Ovary (tissue), 9 donors: ENCODE results near the gene SLIT3. TPM values are rescaled to one million over a fixed set of nuclear protein-coding genes. Genes with fewer than 3 reads are reported as not detected.

Experiments used
- DNase-seq, 5 donors: peaks; one replicate each; pipeline ENCODE4 v3.0.0-alpha.2; 2019 to 2020
- H3K27ac ChIP-seq, 2 donors: fragments of 200-600 bp; one replicate each; pipeline versions ENCODE4 v1.5.1 to v1.8.0; 2019 to 2022
- H3K27me3 ChIP-seq: fragments of 200-600 bp; one replicate; pipeline ENCODE4 v1.8.0; 2022
- H3K36me3 ChIP-seq: fragments of 200-600 bp; sonication (generic); one replicate; pipeline ENCODE4 v1.5.1; 2019
- H3K4me1 ChIP-seq: one replicate; pipeline ENCODE4 v1.8.1; 2013; ENCODE audit warnings: mild to moderate bottlenecking, moderate library complexity; ENCODE audit not compliant: insufficient read depth
- H3K4me3 ChIP-seq: fragments of 200-600 bp; sonication (generic); one replicate; pipeline ENCODE4 v1.5.1; 2017
- H3K9me3 ChIP-seq, 2 donors: fragments of 200-600 bp in 1 of 2; sonication (generic) in 1 of 2; one replicate each; pipeline versions ENCODE4 v1.5.1 to v1.8.1; 2013 to 2019; ENCODE audit warnings: mild to moderate bottlenecking in 1 of 2, moderate library complexity in 1 of 2
- EP300 ChIP-seq: sonication (generic); formaldehyde crosslinking; IDR thresholded peaks from one replicate; pipeline ENCODE4 v1.6.1; 2017; ENCODE audit warnings: antibody characterized with exemption
- POLR2A ChIP-seq: fragments of 450-650 bp; IDR thresholded peaks from one replicate; pipeline ENCODE4 v1.6.1; 2017; ENCODE audit warnings: antibody characterized with exemption, mild to moderate bottlenecking, moderate library complexity
- WGBS, 3 donors: extraction: QIAGEN DNeasy Blood & Tissue Kit in 1 of 3; methylation state at CpG; one replicate each; pipeline versions ENCODE4 v1.1.5 to v1.1.7; 2013 to 2017; 5-methylcytosine and 5-hydroxymethylcytosine counted together
- intact Hi-C, 4 donors: fragments of 100-400 bp; cut with DNase I; formaldehyde crosslinking; loops; one replicate each; pipeline versions ENCODE4 v1.11.0 to v1.15.1; 2022 to 2023
- polyA plus RNA-seq, 2 donors: library from polyadenylated mRNA; stranded (reverse); fragments of 200-250 nt in 1 of 2; fragments of 350-450 nt in 1 of 2; fragmentation: Illumina TruSeq in 1 of 2; extraction: RNeasy Lipid Tissue Mini Kit (QIAGEN cat#74804) in 1 of 2; gene quantifications; one replicate each; pipeline ENCODE4 v1.2.3, GENCODE V29; 2013 to 2014
- total RNA-seq, 7 donors: library from RNA; depleted of rRNA in 2 of 7; stranded (reverse); fragments of >200 nt in 2 of 7; fragmentation: NEBNext Ultra II Directional in 3 of 7; extraction: Animal tissue kit (Norgen Biotek cat#: 25700) in 3 of 7; gene quantifications; one replicate each; pipeline versions ENCODE4 v1.1.0 to v1.2.4, GENCODE V29; 2016 to 2023
- TF ChIP-seq, protein P1 (sequence below), 3 donors: fragments of 450-650 bp in 2 of 3; fragments of 200-600 bp in 1 of 3; IDR thresholded peaks; one replicate each; pipeline versions ENCODE4 v1.5.1 to v1.8.0; 2016 to 2022; ENCODE audit warnings: antibody characterized with exemption in 3 of 3, mild to moderate bottlenecking in 1 of 3
- donor health status: DM: no; HTN: no; CAD: no; lungs with moderate emphysema.
- donor health status: DM: no; HTN: no; CAD: no.
- donor health status: Bipolar disorder and iron deficiency.
- donor health status: DM: yes; HTN: yes; CAD: no.
- donor health status: DM: no; HTN: no; CAD: no.
- donor health status: DM: yes; HTN: yes; CAD: no.

Gene SLIT3
- total and polyA plus RNA-seq, 9 donors, result 10.3 to 106 (median 24.4) TPM

DNA sequence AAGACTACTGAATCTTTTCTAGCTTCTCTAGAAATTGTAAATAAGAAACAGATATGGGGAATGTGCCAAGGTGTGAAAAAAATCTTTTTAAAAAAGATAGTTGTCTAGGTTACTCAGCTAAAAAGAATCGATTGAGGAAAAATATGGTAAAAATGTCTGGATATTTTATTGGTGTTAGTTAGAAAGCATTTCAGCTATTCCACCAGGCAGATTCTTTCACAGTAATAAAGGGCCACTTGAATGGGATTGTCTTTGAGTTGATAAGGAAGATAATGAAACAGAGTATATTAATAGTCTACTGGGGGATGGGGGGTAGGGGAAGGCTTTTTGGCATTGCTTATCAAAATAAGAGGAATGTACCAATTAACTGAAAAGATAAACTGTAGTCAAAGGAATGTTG lies 51.9 kb downstream of the SLIT3 start:
- Histone ChIP-seq H3K27ac (no peak overlapping the region), H3K4me1 (no peaks in the 10 kb centered on the region), H3K4me3 (no peak overlapping the region), H3K9me3 (no peaks in the 10 kb centered on the region), H3K27me3 (no peaks in the 10 kb centered on the region), H3K36me3 (no peaks in the 10 kb centered on the region)
- intact Hi-C loops, result no loop called here
- WGBS, 3 donors, result 2 to 5% (median 2%) methylated on average over 1 of the region's 1 CpG
- TF ChIP-seq, protein P1, sequence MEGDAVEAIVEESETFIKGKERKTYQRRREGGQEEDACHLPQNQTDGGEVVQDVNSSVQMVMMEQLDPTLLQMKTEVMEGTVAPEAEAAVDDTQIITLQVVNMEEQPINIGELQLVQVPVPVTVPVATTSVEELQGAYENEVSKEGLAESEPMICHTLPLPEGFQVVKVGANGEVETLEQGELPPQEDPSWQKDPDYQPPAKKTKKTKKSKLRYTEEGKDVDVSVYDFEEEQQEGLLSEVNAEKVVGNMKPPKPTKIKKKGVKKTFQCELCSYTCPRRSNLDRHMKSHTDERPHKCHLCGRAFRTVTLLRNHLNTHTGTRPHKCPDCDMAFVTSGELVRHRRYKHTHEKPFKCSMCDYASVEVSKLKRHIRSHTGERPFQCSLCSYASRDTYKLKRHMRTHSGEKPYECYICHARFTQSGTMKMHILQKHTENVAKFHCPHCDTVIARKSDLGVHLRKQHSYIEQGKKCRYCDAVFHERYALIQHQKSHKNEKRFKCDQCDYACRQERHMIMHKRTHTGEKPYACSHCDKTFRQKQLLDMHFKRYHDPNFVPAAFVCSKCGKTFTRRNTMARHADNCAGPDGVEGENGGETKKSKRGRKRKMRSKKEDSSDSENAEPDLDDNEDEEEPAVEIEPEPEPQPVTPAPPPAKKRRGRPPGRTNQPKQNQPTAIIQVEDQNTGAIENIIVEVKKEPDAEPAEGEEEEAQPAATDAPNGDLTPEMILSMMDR (IDR thresholded peaks at IDR 0.05), result no peak
- DNase-seq, result no peak

DNA sequence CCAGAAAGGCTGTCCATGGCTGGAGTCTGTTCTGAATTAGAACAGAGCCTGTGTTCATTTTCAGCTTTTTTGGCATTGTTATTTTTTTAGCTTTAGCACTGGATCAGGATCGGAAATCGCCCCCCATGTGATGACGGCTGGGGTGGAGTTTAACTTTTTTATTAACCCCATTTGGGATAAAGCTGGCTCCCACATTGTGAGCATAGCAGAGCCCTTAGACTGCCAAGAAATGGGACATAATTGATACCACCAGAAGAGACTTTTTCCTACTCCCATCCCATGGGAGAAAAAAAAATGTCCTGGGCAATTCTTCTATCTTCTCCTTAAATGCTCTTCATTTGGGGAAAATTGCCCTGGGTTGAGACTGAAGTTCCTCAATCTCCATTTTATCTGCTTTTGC lies 52.4 kb downstream of the SLIT3 start:
- Histone ChIP-seq H3K36me3 (no peaks in the 10 kb centered on the region), H3K4me1 (no peaks in the 10 kb centered on the region), H3K27me3 (no peaks in the 10 kb centered on the region), H3K27ac (no peak overlapping the region), H3K4me3 (no peak overlapping the region), H3K9me3 (no peaks in the 10 kb centered on the region)
- TF ChIP-seq, protein P1 (IDR thresholded peaks at IDR 0.05), result no peak
- TF ChIP-seq POLR2A (no peak), EP300 (no peak)
- DNase-seq, result no peak
- intact Hi-C loops, result no loop called here
- WGBS, 3 donors, result 25 to 43% (median 42%) methylated on average over 3 of the region's 3 CpGs

DNA sequence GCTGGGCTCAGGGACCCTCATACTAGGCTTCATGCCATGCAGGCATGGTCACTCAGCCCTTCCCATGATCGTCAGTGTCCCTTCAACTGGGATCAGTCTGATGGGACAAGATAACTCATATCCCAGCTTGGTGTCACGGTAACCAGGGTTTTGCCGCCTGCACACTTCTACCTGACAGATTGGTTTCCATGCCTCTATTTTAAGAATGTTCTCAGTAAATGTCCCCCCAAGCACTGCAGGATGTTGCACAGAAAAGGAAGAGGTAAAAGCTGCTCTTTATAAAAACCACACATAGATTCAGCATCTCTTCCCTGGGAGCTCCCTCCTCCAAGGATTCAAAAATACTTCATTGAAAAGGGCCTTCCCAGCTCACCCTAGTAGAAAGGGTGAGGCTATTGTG lies 56.1 kb downstream of the SLIT3 start:
- intact Hi-C loops, result no loop called here
- TF ChIP-seq, protein P1 (IDR thresholded peaks at IDR 0.05), result no peak
- TF ChIP-seq EP300 (no peak), POLR2A (no peak)
- Histone ChIP-seq H3K27me3 (no peaks in the 10 kb centered on the region), H3K4me1 (no peaks in the 10 kb centered on the region), H3K27ac (no peak overlapping the region), H3K4me3 (no peak overlapping the region), H3K36me3 (no peaks in the 10 kb centered on the region), H3K9me3 (no peaks in the 10 kb centered on the region)
- WGBS, 3 donors, result 90 to 95% (median 92%) methylated on average over 3 of the region's 3 CpGs
- DNase-seq, result no peak

DNA sequence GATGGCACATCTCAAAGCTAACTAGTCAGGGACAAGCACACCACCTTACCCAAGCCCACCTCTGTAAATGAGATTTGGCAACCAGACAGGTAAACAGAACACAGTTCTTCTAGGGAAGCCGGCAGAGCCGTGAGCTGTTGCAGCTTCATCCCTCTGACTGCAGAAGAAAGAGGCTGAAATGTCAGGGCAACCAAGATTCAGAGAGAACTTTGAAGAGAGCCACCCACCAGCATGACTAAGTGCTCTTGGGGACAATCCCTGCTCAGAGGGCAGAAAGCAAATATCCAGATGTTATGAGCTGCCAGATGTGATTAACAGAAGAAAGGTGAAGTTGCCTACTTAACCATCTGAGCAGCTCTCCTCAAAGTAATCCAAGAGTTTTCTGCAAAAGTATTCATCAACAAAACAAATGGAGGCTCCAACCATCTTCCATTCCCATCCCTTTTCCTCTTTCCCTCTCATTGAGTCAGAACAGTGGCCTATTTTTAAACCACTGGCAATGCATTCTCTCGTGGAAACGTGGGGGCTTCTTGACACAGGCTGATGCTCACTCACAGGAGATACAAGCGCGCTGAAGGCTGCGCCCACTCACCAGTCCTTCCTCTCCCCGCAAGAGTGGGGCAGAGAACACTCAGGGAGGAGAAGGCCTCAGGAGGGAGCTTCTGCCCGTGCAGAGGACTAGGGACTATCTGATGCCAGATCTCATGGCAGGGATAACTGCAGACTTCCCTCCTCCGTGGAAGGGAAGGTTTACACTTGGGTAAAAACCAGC lies 57.1 kb downstream of the SLIT3 start:
- intact Hi-C loops, result loop anchor here in 1 of 4 donors (1.0 kb wide), 1 partner anchor 20 kb away; no protein-coding TSS in a partner anchor
- Histone ChIP-seq H3K27me3 (no peaks in the 10 kb centered on the region), H3K9me3 (no peaks in the 10 kb centered on the region), H3K4me1 (no peaks in the 10 kb centered on the region), H3K36me3 (no peaks in the 10 kb centered on the region), H3K27ac (no peak overlapping the region), H3K4me3 (no peak overlapping the region)
- TF ChIP-seq EP300, result no peak
- TF ChIP-seq, protein P1 (IDR thresholded peaks at IDR 0.05), result no peak
- TF ChIP-seq POLR2A, result no peak
- DNase-seq, result no peak
- WGBS, 3 donors, result 80 to 84% (median 83%) methylated on average over 10 of the region's 10 CpGs
